Endodermal cell (in vitro differentiated cells): ENCODE results near the gene TUT7. TPM values are rescaled to one million over a fixed set of nuclear protein-coding genes. Genes with fewer than 3 reads are reported as not detected.

ENCODE experiments used
- DNase-seq: peaks from one replicate; pipeline ENCODE4 v3.0.0-alpha.2; 2017
- H3K27ac ChIP-seq: 2 replicates; pipeline ENCODE4 v1.5.1; 2013; ENCODE audit warnings: mild to moderate bottlenecking, low read depth, low read length, moderate library complexity
- H3K27me3 ChIP-seq: 2 replicates; pipeline ENCODE4 v1.6.1; 2013; ENCODE audit warnings: mild to moderate bottlenecking, low read length, moderate library complexity; ENCODE audit not compliant: insufficient read depth, control insufficient read depth, poor library complexity, severe bottlenecking
- H3K36me3 ChIP-seq: 2 replicates; pipeline ENCODE4 v1.7.0; 2013; ENCODE audit warnings: mild to moderate bottlenecking, low read length, moderate library complexity; ENCODE audit not compliant: control insufficient read depth, insufficient read depth
- H3K4me1 ChIP-seq: one replicate; pipeline ENCODE4 v1.7.0; 2013; ENCODE audit warnings: low read length; ENCODE audit not compliant: control insufficient read depth, insufficient read depth
- H3K4me3 ChIP-seq: 2 replicates; pipeline ENCODE4 v1.5.1; 2013; ENCODE audit warnings: mild to moderate bottlenecking, low read length, moderate library complexity
- H3K9ac ChIP-seq: 2 replicates; pipeline ENCODE4 v1.6.1; 2013; ENCODE audit warnings: mild to moderate bottlenecking, low read length, moderate library complexity; ENCODE audit not compliant: poor library complexity, severe bottlenecking; ENCODE audit errors: extremely low read depth
- H3K9me3 ChIP-seq: 2 replicates; pipeline ENCODE4 v1.6.1; 2013; ENCODE audit warnings: mild to moderate bottlenecking, low read length, moderate library complexity; ENCODE audit not compliant: control insufficient read depth
- H3K27ac Mint-ChIP-seq: 2 replicates; pipeline ENCODE4 v1.8.0; 2020; ENCODE audit warnings: mixed read lengths
- H3K27me3 Mint-ChIP-seq: 2 replicates; pipeline ENCODE4 v1.8.0; 2021; ENCODE audit warnings: mild to moderate bottlenecking, mixed read lengths; ENCODE audit not compliant: insufficient read depth
- H3K36me3 Mint-ChIP-seq: 2 replicates; pipeline ENCODE4 v1.8.0; 2020; ENCODE audit warnings: low read depth, mixed read lengths
- H3K4me1 Mint-ChIP-seq: 2 replicates; pipeline ENCODE4 v1.8.0; 2020; ENCODE audit warnings: mixed read lengths
- H3K4me3 Mint-ChIP-seq: 2 replicates; pipeline ENCODE4 v1.8.0; 2020; ENCODE audit warnings: mild to moderate bottlenecking, moderate library complexity, mixed read lengths
- H3K9me3 Mint-ChIP-seq: 2 replicates; pipeline ENCODE4 v1.8.0; 2020; ENCODE audit warnings: mild to moderate bottlenecking, mixed read lengths
- CTCF ChIP-seq: fragments of 200-600 bp; sonication (generic); conservative IDR thresholded peaks from 2 replicates; pipeline ENCODE4 v1.5.0; 2021; ENCODE audit warnings: antibody characterized with exemption, mild to moderate bottlenecking
- WGBS, 2 experiments: methylation state at CpG; one replicate each; pipeline versions ENCODE4 v1.1.5 to v1.1.7; 2013; ENCODE audit warnings: missing lambda C conversion rate in 2 of 2, mixed read lengths in 1 of 2; ENCODE audit not compliant: insufficient coverage in 1 of 2, insufficient read length in 1 of 2; 5-methylcytosine and 5-hydroxymethylcytosine counted together
- total RNA-seq, 2 donors: library from RNA; stranded (reverse); fragmentation: NEBNext Ultra II Directional in 1 of 2; extraction: Animal tissue kit (Norgen Biotek cat#: 25700) in 1 of 2; gene quantifications; 2 replicates in 1 of 2; 3 replicates in 1 of 2; pipeline ENCODE4 v1.2.1, GENCODE V29; 2021

TUT7 gene
- total RNA-seq, 2 donors from 2014 or later = 25.8 to 38.3 TPM

- DNase-seq = no peak
- Histone ChIP-seq H3K27ac (no peak overlapping the region), H3K27me3 (no peaks in the 10 kb centered on the region), H3K4me3 (no peak overlapping the region), H3K9me3 (peaks cover 3% of the 10 kb centered on the region), H3K4me1 (no peaks in the 10 kb centered on the region), H3K9ac (no peak overlapping the region), H3K36me3 (no peaks in the 10 kb centered on the region)
- TF ChIP-seq CTCF = peak; percentile 48
- Mint-ChIP-seq H3K36me3 (no peaks in the 10 kb centered on the region), H3K9me3 (no peaks in the 10 kb centered on the region), H3K27ac (no peak overlapping the region), H3K4me3 (no peak overlapping the region), H3K27me3 (no peaks in the 10 kb centered on the region), H3K4me1 (peaks cover 3% of the 10 kb centered on the region)
- 56 to 74% methylated on average over 6 of the region's 6 CpGs for WGBS, 2 experiments
Measured at GRCh38 chr9:86246752-86247161, 107.5 kb downstream of the TUT7 start.

- Mint-ChIP-seq H3K9me3 (no peaks in the 10 kb centered on the region), H3K27ac (no peak overlapping the region), H3K4me3 (no peak overlapping the region), H3K36me3 (no peaks in the 10 kb centered on the region), H3K4me1 (peaks cover 3% of the 10 kb centered on the region), H3K27me3 (no peaks in the 10 kb centered on the region)
- no peak for DNase-seq
- no peak for TF ChIP-seq CTCF
- H3K36me3 ChIP-seq = no peaks in the 10 kb centered on the region
- no peaks in the 10 kb centered on the region for H3K9me3 ChIP-seq
- no peak overlapping the region for H3K4me3 ChIP-seq
- H3K4me1 ChIP-seq = no peaks in the 10 kb centered on the region
- H3K27ac ChIP-seq = no peak overlapping the region
- no peaks in the 10 kb centered on the region for H3K27me3 ChIP-seq
- WGBS, 2 experiments = 80 to 83% methylated on average over 1 to 2 of the region's 2 CpGs
- no peak overlapping the region for H3K9ac ChIP-seq
Measured at GRCh38 chr9:86242071-86242470, 112.1 kb downstream of the TUT7 start.

- Histone ChIP-seq H3K9me3 (no peaks in the 10 kb centered on the region), H3K27ac (no peak overlapping the region), H3K4me3 (no peak overlapping the region), H3K27me3 (no peaks in the 10 kb centered on the region), H3K36me3 (no peaks in the 10 kb centered on the region), H3K9ac (no peak overlapping the region), H3K4me1 (no peaks in the 10 kb centered on the region)
- TF ChIP-seq CTCF = no peak
- H3K36me3 Mint-ChIP-seq = no peaks in the 10 kb centered on the region
- H3K9me3 Mint-ChIP-seq = no peaks in the 10 kb centered on the region
- no peaks in the 10 kb centered on the region for H3K27me3 Mint-ChIP-seq
- H3K4me3 Mint-ChIP-seq = no peak overlapping the region
- DNase-seq = no peak
- 90 to 100% methylated on average over 5 to 7 of the region's 7 CpGs for WGBS, 2 experiments
- H3K4me1 Mint-ChIP-seq = peaks cover 3% of the 10 kb centered on the region
- no peak overlapping the region for H3K27ac Mint-ChIP-seq
Measured at GRCh38 chr9:86241216-86241615, 113.0 kb downstream of the TUT7 start.
